HG03175 (cell line): ENCODE measurements around the gene LRRC2.
"Not testable (repeated sequence)": the region's sequence is repeated elsewhere in the genome, so short reads cannot be mapped to it uniquely, and the experiment has no call there.

ENCODE experiments used
- ATAC-seq: cut with Tn5 transposase; IDR thresholded peaks from one replicate; pipeline ENCODE4 v1.9.1; 2021; ENCODE audit warnings: mild to moderate bottlenecking, moderate library complexity; ENCODE audit not compliant: unreplicated experiment

The LRRC2 gene

DNA sequence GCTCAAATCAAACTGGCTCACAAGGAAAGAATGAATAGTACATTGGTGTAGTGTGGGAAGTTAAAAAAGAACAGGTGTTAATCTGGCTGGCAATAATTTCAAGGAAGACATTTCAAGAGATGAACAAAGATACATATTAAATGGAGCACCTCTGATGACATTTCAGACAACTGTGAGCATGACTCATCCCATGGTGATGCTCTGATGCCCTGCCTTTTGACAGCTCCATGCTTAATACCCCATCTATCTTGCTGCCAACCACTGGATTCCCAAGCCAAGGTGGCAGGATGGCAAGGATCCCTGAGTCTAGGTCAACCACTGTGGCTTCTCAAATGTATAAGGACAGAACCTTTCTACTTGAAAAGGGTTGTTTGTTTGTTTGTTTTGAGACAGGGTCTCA, 29.3 kb downstream of the LRRC2 start:
- no peak for ATAC-seq

DNA sequence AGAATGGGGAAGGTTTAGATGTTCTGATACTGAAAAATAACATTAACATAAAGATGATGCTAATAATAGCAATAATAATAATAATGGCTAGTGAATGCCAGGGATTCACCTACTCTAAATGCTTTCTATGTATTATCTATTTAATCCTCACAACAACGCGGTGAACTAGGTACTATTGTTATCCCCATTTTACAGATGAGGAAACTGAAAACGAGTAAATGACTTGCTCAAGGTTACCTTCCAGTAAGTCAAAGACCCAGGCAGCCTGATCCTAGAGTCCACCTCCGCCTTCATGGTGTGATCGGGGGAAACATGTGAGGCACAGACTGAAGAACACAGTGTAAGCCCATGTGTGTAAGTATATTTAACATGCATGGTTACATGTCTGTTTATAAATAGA, 30.4 kb downstream of the LRRC2 start:
- ATAC-seq, result no peak

DNA sequence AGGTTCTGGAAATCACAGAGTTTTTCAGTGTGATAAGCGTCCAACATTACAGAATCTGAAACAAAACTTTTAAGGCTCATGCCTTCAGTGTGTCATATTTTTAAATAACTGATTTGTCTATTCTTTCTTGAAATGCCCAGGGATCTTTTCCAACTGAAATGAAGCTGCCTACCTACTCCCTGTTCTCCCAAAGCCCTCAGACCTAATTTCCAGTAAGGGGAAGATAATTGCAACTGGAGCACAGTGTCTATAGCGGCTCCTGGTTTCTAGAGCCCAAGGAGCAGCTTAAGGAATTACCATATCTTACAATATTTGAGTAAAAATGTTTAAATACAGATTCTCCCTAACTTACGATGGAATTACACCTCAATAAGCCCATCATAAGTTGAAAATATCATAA, 33.0 kb downstream of the LRRC2 start:
- no peak for ATAC-seq

DNA sequence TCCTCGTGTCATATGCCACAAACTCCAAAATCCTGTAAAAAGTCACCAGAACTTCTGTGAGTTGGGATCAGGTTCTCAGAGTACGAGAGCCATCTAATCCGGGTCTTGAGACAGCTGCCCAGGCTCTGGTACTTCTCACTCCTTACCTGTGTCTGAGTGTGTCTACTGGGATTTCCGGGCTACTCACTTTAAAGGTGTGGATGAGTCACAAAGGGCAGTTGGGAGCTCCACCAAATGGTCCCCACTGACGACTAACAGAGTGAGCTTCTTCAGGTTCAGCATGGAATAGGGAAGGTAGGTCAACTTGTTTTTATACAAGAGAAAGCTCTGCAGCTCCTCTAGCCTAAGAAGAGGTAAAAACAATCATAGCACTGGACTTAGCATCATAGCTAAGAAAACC, 38.9 kb downstream of the LRRC2 start:
- ATAC-seq, result no peak

DNA sequence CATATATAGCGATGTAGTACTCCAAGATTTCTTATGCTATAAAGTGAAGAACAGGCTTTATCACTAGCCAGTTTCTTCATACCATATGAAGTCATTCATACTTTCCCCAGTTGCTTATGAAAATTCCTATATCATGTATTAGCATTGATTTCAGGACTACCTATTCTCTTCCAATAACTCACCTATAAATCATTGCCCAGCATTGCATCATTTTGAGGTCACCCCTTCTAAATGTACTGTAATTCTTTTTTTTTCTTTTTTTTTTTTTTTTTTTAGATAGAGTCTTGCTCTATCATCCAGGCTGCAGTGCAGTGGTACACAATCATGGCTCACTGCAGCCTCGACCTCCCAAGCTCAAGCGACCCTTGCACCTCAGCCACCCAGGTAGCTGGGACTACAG, 41.3 kb downstream of the LRRC2 start:
- no peak for ATAC-seq

DNA sequence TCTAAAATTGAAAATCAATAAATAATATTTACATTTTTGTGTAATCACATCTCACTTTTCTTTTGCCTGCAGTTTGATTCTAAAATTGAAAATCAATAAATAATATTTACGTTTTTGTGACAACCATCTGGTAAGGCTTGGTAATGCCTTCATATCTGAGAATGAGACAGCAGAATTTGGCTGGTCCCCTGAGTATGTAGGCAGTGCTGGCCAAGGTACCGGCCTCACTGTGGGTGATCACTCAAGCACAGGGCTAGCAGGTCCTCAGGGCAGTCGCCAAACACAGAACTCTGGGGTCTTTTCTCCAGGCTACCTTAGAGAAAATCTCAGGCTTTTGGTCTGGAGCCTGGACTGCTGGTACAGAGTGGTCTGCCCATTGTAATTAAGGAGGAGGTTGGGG, 42.1 kb downstream of the LRRC2 start:
- no peak for ATAC-seq

DNA sequence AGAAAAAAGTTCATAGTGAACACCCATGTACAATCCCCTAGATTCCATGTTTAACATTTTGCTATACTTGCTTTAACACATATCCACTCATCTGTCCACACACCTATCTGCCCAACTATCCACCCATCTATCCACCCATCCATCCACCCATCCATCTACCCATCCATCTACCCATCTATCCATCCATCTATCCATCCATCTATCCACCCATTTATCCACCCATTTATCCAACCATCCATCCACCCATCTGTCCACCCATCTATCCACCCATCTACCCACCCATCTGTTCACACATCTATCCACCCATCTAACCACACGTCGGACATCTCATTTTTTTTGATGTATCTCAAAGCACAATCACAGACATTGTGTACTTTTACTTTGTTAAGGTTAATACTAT, 42.5 kb downstream of the LRRC2 start:
- ATAC-seq, result no peak

DNA sequence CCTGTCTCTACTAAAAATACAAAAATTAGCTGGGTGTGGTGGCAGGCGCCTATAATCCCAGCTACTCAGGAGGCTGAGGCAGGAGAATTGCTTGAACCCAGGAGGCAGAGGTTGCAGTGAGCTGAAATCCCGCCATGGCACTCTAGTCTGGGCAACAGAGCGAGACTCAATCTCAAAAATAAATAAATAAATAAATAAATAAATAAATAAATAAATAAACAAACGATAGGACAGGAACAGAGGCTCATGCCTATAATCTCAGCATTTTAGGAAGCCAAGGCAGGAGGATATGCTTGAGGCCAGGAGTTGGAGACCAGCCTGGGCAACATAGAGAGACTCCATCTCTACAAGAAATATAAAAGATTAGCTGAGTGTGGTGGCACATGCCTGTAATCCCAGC, 43.9 kb downstream of the LRRC2 start:
- ATAC-seq, result not testable (repeated sequence)

DNA sequence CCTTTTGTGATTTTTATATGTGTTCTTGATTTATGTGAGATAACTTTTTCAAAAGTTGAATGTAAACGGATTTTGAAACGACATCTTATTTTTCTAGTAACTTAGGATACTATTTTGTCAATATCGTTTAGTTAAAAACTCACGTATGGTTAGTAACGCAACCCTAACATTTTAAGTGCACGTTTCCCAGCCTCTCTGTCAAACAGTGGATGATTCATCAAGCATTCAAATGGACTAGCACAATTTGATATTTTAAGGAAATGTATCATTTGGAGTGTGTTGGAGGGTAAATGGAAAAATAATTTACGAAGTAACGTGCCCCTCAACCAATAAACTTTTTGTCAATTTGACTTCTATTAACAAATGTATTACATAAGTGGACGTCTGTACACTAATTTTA, 45.0 kb downstream of the LRRC2 start:
- no peak for ATAC-seq

DNA sequence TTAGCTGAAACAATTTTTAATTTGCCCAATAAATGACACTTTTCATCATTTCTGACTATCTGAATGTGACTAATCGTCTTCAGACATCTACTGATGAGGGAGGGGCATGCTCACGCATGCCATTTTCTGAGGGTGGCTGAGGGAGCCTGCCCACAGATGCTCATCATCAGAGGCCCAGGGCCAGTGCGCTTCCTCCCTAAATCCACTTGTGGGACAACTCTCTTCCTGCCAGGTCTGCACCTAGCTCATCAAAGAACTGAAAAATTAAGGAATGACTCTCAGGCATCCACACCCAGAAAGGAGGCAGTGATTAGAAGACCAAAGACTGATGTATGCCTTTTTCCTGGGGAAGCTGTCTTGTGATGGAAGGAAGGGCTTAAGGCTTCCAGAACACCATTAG, 45.6 kb downstream of the LRRC2 start:
- no peak for ATAC-seq

DNA sequence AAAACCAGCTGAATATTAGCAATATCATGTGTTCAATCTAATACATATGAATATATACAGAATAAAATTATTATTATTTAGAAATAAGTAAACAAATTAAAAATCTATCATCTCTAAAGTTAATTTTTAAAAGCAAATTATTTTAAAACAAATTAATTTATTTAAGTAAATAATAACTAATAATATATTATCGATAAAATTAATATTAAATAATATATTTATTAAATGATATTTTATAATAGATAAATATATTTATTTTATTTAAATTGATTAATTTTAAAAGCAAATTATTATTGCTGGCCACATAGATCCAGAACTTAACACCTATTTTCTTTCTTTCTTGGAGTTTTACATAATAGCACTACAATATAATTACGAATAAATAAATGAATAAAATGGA, 46.1 kb downstream of the LRRC2 start:
- no peak for ATAC-seq

DNA sequence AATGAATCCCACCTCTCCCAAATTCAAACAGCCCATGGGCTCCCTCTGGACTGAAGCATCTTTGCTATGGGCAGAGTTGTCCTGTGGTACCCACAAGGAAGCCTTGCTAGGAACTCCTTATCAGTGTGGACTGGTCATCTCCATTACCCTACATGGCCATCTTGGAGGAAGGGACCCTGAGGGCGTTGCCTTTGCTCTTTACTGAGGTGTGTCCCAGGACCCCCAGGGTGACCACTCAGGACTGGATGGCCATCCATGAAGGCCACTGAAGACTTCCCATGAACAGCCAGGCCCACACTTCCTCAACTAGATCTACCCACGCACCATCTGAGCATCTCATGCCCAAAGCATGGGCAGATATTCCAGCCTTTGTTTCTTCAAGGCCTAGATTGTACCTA, 48.3 kb downstream of the LRRC2 start:
- no peak for ATAC-seq

DNA sequence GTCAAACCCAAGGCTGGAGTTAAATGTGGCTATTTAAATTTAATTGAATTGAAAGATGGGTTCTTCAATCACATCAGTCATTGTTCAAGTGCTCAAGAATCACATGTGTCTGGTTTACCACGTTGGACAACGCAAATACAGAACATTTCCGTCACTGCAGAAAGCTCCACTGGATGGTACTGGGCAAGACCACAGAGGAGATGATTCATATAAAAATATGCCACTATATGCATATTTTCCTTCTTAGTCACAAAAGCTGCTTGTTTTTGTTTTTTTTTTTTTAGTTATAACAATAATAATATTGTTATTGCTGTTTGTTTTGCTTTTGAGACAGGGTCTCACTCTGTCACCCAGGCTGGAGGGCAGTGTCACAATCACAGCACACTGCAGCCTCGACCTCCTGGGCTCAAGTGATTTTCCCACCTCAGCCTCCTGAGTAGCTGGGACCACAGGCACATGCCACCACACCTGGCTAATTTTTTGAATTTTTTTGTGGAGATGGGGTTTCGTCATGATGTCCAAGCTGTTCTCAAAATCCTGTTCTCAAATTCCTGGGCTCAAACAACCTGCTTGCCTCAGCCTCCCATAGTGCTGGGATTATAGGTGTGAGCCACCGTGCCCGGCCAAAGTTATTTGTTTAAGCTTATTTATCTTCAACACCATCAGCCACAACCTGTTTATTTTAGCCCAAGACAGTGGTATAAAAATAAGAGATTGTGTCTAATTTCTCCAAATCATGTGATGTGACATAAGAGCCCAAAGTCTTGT, 48.9 kb downstream of the LRRC2 start:
- ATAC-seq, result no peak

DNA sequence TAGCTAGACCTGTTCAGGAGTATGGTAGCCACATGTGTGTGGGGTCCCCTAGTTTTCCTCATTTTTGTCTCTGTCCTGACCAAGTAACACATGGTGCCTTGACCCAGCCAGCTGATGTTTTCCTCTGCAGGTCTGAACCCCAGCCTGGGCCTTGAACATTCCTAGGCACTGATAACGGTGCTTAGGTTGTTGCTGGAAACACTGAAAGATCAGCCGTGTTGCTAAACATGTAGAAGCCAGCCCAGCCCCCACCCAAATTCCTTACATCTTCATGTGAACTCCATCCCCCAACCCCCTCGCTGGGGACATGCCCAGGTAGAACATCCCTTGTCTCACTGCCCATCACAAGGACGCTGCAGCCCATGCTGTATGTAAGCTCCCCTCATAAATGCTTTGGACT, 49.6 kb downstream of the LRRC2 start:
- no peak for ATAC-seq

DNA sequence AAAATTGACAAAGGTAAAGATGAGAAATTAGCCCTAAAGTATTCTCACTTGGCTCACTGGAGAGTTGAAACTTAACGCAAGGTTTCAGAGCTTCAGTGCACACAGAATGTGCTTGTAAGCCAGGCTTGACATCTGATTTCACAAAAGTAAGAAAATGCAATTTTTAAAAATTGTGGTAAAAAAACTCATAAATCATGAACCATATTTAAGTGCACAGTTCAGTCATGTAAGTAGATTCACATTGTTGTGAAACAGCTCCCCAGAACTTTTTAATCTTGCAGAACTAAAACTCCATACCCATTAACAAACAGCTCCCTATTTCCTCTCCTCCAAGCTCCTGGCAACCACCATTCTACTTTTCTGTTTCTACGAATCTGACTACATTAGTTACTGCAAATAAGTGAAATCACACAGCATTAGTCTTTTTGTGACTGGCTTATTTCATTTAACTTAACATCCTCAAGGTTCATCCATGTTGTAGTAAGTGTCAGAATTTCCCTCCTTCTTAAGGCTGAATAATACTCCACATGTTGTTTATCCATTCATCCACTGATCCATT, 53.8 kb downstream of the LRRC2 start:
- no peak for ATAC-seq

DNA sequence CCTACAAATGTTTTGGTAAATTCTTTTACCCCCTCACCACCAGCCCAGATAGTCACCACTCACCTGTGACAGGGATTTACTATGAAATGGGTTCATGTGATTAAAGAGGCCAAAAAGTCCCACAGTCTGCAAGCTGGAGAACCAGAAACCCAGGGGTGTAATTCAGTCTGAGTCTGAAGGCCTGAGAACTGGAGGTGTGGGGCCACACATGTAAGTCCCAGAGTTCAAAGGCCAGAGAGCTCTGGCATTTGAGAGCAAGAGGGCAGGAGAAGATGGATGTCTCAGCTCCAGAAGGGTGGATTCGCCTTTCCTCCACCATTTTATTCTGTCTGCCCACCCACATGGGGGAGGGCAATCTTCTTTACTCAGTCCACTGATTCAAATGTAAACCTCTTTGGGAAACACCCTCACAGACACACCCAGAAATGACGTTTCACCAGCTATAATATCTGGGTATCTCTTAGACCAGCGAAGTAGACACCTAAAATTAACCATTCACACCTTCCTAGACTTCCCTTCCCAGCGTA, 56.4 kb downstream of the LRRC2 start:
- no peak for ATAC-seq

DNA sequence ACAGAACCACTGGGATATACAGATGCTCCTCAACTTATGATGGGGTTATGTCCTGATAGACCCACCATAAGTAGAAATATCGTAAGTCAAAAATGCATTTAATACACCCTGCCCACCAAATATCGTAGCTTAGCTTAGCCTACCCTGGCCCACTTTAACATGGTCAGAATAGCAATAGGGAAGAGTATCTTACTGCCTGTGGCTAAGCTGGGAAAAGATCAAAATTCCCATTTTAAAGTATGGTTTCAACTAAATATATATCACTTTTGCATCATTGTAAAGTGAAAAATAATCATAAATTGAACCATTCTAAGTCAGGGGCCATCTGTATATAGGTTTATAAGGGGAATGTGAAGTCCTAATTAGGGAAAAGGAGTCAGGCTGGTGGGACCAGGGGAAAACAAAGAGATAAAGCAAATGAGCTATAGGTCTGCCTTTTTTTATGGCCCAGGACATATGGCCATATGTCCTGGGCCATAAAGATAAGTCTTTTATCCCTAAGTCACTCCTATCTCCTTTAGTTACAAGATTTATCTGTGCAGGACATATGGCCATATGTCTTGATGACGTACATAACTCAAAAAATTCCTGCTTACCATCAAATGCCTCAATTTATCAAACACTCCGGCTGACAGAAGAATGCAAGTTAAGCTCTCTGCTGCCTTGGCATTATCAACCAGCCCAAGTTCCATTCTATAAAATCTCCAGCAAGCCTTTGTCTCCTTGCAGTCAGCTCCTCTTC, 57.1 kb downstream of the LRRC2 start:
- no peak for ATAC-seq

DNA sequence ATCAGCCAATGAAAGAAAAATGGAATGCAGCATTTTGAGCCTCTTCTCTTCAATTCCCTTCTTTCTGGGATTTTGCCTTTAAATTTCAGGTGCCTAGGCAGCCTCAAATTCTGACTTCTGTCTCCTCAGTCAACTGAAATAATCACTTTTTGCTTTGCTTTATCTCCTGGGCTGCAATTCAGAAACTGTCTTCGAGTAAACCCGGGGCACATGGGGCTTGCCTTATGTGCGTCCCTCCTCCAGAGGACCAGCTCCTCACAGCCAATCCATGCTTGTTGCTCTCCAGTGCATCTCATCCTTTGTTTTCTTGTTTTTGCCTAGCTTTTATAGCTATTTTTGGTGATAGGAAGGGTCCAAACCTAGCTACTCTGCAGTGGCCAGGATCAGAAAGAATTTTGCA, 59.6 kb downstream of the LRRC2 start:
- ATAC-seq, result no peak

DNA sequence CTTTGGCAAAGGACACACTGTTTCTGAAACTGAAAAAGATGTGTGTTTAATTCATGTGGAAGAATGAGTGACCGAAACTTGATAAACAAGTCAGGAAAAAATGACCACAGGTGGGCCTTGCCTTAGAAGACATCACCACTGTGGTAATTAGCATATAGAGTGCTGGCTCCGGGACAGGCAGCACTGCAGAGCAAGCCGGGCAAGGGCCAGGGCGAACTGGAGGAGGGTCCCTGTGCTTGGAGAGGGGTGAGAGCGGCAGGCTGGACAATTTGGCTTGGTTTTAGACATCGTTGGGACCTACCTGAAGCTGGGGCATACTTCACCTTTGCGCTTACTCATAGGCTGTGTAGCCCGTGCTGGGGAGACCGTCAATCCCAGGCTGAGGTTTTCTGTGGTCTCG, 60.1 kb downstream of the LRRC2 start:
- no peak for ATAC-seq

DNA sequence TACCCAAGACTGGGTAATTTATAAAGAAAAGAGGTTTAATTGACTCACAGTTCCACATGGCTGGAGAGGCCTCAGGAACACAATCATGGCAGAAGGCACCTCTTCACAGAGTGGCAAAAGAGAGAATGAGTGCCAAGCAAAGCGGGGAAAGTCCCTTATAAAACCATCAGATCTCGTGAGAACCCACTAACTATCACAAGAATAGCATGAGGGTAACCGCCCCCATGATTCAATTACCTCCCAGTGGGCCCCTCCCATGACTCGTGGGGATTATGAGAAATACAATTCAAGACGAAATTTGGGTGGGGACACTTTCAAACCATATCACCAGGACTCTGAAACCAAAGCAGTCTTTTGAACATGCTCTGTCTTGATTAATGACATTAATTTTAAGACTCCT, 61.3 kb downstream of the LRRC2 start:
- no peak for ATAC-seq

DNA sequence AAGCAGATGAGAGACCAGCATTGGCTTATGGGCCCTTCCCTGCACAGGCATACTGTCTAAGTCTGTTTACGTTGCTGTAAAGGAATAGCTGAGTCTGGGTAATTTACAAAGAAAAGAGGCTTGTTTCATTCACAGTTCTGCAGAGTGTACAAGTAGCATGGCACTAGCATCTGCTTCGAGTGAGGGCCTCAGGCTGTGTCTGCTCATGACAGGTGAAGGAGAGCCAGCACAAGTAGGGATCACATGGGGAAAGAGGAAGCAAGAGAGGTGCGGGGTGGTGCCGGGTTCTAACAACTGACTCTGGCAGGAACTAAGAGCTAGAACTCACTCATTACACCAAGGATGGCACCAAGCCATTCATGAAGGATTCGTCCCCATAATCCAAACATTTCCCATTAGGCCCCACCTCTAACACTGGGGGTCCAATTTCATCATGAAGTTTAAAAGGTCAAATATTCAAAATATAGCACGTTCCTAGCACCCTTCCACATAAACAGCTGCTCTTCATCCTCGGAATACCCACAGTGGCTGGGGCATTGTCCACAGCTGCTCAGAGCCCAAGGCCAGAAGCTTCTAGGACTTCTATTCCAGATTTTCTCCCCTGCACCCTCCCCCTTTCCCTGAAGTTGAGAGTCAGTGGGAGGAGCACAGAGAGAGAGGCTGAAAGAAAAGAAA, 62.8 kb downstream of the LRRC2 start:
- ATAC-seq, result no peak

DNA sequence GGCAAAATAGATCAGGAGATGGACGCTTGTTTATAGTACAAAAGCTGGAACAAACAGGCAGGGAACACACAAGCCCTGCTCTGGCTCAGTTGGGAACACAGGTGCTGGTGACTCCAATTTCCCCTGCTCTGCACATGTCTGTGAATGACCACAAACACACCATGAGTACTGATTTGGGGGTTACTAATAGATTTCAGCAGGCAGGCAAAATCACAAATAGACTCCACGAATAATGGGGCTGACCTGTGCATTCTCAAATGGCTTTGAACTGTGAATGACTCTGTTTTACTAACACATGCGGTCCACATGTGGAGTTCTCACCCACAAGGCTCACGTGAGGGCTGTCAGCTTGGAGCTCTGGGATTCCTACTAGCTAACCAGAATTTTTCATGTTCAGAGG, 64.4 kb downstream of the LRRC2 start:
- no peak for ATAC-seq
